Measurements from ENCODE around the gene PYDC1.
"Not testable (repeated sequence)": the region's sequence is repeated elsewhere in the genome, so short reads cannot be mapped to it uniquely, and the experiment has no call there.

PYDC1 gene

DNA sequence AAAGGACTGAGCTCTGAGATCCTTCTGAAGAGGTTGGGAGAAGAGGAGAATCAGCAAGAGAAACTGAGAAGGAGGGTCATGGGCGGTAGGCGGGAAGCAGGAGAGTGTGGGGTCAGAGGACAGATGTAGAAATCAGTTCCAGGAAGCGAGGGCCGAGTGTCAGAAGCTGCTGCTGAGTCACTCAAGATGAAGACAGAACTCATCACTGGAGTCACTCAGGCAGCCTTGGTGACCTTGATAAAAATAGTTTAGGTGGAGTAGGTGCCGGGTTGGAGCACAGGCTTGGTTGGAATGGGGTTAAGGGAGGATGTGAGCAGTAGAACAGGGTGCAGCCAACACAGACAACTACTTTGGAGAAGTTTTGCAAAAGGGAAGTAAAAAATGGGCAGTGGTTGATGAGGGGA lies 36.7 kb upstream of the PYDC1 start:
- H3K4me3 ChIP-seq (ENCODE audit: control insufficient read depth, low read depth, low read length) = no peak overlapping the region
- DNase-seq (ENCODE audit: low read depth) = no peak
- TF ChIP-seq, protein P1, sequence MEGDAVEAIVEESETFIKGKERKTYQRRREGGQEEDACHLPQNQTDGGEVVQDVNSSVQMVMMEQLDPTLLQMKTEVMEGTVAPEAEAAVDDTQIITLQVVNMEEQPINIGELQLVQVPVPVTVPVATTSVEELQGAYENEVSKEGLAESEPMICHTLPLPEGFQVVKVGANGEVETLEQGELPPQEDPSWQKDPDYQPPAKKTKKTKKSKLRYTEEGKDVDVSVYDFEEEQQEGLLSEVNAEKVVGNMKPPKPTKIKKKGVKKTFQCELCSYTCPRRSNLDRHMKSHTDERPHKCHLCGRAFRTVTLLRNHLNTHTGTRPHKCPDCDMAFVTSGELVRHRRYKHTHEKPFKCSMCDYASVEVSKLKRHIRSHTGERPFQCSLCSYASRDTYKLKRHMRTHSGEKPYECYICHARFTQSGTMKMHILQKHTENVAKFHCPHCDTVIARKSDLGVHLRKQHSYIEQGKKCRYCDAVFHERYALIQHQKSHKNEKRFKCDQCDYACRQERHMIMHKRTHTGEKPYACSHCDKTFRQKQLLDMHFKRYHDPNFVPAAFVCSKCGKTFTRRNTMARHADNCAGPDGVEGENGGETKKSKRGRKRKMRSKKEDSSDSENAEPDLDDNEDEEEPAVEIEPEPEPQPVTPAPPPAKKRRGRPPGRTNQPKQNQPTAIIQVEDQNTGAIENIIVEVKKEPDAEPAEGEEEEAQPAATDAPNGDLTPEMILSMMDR (IDR thresholded peaks at IDR 0.05; ENCODE audit: control insufficient read depth, insufficient read depth, low read depth, low read length, missing control alignments) = no peak

DNA sequence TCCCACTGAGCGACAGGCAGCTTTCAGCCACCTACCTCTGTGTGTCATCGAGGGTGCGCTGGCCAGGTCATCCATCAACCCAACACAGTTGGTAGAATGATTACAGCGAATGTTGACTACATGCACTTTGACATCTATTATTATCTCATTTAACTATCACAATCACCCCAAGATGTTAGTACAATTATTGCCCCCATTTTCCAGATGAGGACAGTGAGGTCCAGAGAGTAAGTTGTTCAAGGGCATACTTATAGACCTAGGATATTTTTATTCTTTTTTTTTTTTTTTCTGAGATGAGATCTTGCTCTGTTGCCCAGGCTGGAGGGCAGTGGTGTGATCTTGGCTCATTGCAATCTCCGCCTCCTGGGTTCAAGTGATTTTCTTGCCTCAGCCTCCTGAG lies 34.5 kb upstream of the PYDC1 start:
- no peak overlapping the region for H3K4me3 ChIP-seq (ENCODE audit: control insufficient read depth, low read depth, low read length)
- TF ChIP-seq, protein P1 (IDR thresholded peaks at IDR 0.05; ENCODE audit: control insufficient read depth, insufficient read depth, low read depth, low read length, missing control alignments) = no peak
- no peak for DNase-seq (ENCODE audit: low read depth)

DNA sequence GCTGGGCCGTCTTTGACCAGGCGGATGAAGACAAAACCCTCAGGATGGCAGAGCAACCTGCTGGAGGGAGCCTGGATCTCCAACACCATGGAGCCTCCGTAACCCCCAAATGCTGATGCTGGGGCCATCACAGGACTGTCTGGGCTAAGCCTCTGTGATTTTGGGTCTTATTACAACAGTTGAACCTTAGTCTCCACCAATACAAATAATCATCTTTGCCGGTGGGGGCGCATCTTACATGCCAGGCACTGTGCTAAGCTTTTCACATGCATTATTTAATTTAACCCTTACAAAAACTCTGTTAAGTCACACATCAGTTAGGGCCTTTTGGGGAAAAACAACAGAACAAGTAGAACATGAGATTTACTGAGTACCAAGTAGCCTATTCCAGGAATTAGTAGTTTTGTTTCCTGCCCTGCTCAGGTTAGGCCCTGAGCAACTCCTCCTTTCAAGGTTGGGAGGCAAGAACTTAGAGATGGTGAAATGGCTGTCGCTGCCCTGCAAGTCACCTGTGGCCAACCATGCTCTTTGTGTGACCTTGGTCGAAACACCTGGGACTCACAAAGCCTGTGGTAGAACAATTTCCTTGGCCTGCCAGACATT lies 33.9 kb upstream of the PYDC1 start:
- no peak for DNase-seq (ENCODE audit: low read depth)
- TF ChIP-seq, protein P1 (IDR thresholded peaks at IDR 0.05; ENCODE audit: control insufficient read depth, insufficient read depth, low read depth, low read length, missing control alignments) = no peak
- H3K4me3 ChIP-seq (ENCODE audit: control insufficient read depth, low read depth, low read length) = no peak overlapping the region

DNA sequence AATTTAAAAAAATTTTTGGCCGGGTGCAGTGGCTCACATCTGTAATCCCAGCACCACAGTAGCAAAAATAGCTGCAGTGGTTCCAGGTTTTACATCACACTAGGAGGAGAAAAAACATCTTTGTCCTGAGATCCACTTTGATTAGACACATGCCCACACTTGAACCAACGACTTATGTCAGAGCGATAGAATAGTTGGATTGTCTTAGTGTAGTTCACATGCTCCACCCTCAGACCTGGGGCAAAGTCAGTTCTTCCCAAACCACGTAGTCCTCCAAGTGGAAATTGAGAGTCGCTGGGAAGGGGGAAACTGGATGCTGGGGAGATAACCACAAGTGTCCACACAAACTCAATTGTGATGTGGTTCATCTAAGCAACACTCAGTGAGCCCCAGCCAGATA lies 31.4 kb upstream of the PYDC1 start:
- H3K4me3 ChIP-seq (ENCODE audit: control insufficient read depth, low read depth, low read length) = no peak overlapping the region
- TF ChIP-seq, protein P1 (IDR thresholded peaks at IDR 0.05; ENCODE audit: control insufficient read depth, insufficient read depth, low read depth, low read length, missing control alignments) = no peak
- DNase-seq (ENCODE audit: low read depth) = no peak

DNA sequence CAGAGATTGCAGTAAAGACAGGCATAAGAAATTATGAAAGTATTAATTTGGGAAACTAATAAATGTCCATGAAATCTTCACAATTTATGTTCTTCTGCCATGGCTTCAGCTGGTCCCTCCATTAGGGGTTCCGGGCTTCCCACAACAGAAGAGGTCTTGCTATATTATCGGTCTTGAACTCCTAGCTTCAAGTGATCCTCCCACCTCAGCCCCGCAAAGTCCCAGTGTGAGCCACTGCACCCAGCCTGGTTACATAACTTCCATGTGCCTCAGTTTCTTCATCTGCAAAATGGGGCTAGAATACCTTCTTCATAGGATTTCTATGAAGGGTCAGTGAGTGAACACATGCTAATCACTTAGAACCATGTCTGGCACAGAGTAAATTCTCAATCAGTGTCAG lies 29.4 kb upstream of the PYDC1 start:
- DNase-seq (ENCODE audit: low read depth) = no peak
- TF ChIP-seq, protein P1 (IDR thresholded peaks at IDR 0.05; ENCODE audit: control insufficient read depth, insufficient read depth, low read depth, low read length, missing control alignments) = no peak
- H3K4me3 ChIP-seq (ENCODE audit: control insufficient read depth, low read depth, low read length) = no peak overlapping the region

DNA sequence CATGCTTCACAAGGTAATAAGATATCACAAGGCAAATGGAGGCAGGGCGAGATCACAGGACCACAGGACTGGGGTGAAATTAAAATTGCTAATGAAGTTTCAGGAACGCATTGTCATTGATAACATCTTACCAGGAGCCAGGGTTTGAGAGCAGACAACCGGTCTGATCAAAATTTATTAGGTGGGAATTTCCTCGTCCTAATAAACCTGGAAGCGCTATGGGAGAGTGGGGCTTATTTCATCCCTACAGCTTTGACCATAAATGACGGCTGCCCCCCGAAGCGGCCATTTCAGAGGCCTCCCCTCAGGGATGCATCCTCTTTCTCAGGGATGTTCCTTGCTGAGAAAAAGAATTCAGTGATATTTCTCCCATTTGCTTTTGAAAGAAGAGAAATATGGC lies 28.7 kb upstream of the PYDC1 start:
- not testable (repeated sequence) for H3K4me3 ChIP-seq (ENCODE audit: control insufficient read depth, low read depth, low read length); DNase-seq (ENCODE audit: low read depth)

DNA sequence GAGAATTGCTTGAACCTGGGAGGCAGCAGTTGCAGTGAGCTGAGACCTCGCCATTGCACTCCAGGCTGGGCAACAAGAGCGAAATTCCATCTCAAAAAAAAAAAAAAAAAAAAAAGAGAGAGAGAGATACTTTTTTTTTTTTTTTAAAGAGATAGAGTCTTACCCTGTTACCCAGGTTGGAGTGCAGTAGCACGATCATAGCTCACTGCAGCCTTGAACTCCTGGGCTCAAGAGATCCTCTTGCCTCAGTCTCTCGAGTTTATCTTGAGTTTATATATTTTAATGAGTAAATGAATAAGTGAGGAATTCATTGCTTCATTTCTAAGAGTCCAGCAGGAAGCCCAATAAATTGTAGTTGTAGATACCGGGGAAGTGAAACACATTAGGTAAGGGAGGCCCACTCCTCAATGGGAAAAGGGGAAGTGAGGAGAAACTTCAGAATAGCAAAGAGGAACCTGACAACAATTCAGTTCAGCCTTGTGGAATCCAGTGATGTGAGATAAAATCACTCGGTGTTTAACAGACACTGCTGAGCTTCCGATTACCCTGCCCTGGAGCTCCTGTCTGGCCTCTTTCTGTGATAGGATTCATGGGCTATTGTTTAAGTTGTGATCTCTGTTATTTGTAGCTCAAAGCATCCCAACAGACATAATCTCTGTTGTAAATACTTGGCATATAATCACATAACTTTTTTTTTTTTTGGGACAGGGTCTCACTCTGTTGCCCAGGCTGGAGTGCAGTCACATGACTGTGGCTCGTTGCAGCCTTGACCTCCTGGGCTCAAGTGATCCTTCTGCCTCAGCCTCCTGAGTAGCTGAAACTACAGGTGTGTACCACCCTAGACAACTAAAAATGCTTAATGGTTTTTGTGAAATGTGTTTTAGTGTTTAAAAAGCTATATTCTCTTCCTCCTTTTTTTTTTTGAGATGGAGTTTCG lies 27.1 kb upstream of the PYDC1 start:
- H3K4me3 ChIP-seq (ENCODE audit: control insufficient read depth, low read depth, low read length) = no peak overlapping the region
- DNase-seq (ENCODE audit: low read depth) = no peak
- TF ChIP-seq, protein P1 (IDR thresholded peaks at IDR 0.05; ENCODE audit: control insufficient read depth, insufficient read depth, low read depth, low read length, missing control alignments) = no peak

Data from AG09309 (cell line).